RWPE1 (cell line): ENCODE results near the gene TRIP6.

Experiments used
- CTCF ChIA-PET: fragments of 350-600 bp; sonication (Branson Sonifier 250); formaldehyde crosslinking; extraction: SDS; loops from one replicate; lab custom pipeline; 2021; lab: Yijun Ruan, JAX
- POLR2A ChIA-PET: fragments of 400-600 bp; formaldehyde crosslinking; extraction: SDS; loops from one replicate; lab custom pipeline; 2020; ENCODE audit warnings: antibody characterized with exemption; ENCODE audit not compliant: low non-redundant PET; lab: Yijun Ruan, JAX
- DNase-seq: peaks from one replicate; pipeline ENCODE4 v3.0.0; 2012; ENCODE audit warnings: low spot score
- H3K27ac ChIP-seq: fragments of 450-650 bp; 2 replicates; pipeline ENCODE4 v1.5.1; 2017
- CTCF ChIP-seq: fragments of 450-650 bp; conservative IDR thresholded peaks from 2 replicates; pipeline ENCODE4 v1.5.1; 2017; ENCODE audit warnings: low read depth, mild to moderate bottlenecking

Gene TRIP6

GRCh38 chr7:100884736-100885439 lies 17.7 kb downstream of the TRIP6 start:
- no peak for TF ChIP-seq CTCF
- CTCF ChIA-PET, result no interaction called here

DNA sequence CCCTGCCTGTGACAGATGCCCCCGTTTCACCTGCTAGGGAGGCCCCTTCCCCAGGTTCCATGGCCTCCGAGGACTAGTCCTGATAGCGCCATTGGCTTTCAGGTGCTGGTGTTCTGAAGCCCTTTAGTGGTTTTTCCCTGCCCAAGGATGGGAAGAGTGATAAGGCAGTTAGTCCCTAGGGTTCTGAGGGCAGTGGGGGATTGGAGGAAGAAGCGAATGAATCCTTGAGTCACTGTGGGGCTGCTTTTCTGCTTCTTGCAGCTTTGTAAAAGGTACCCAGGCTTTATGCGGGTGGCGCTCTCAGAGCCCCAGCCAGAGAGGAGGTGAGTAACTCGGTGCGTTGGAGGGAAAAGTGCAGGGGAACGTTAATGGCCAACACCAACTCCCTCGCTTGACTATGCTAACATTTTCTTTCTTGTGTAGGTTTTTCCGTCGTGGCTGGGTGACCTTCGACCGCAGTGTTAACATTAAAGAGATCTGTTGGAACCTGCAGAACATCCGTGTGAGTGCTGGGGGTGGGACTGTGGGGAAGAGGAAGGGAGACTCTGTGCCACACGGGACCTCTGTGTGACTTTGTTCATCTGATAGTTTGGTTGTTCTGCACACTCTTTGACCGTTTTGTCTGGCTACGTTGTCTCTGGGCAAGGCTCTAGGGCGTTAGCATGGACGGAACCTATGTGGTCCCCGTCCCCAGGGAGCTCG lies 18.4 kb downstream of the TRIP6 start:
- POLR2A ChIA-PET, result interaction anchor here (1.5 kb wide), 1 partner anchor 11 kb away, joined by 4 read pairs; the partner anchor contains the start of gene SRRT
- TF ChIP-seq CTCF, result no peak
- H3K27ac ChIP-seq, result peak overlapping the region; percentile 93
- DNase-seq, result no peak
- CTCF ChIA-PET, result no interaction called here

More at GRCh38 chr7:100884736-100885439, 17.7 kb downstream of the TRIP6 start:
- peak overlapping the region; percentile 93 for H3K27ac ChIP-seq
- POLR2A ChIA-PET, result no interaction called here
- DNase-seq, result no peak

DNA sequence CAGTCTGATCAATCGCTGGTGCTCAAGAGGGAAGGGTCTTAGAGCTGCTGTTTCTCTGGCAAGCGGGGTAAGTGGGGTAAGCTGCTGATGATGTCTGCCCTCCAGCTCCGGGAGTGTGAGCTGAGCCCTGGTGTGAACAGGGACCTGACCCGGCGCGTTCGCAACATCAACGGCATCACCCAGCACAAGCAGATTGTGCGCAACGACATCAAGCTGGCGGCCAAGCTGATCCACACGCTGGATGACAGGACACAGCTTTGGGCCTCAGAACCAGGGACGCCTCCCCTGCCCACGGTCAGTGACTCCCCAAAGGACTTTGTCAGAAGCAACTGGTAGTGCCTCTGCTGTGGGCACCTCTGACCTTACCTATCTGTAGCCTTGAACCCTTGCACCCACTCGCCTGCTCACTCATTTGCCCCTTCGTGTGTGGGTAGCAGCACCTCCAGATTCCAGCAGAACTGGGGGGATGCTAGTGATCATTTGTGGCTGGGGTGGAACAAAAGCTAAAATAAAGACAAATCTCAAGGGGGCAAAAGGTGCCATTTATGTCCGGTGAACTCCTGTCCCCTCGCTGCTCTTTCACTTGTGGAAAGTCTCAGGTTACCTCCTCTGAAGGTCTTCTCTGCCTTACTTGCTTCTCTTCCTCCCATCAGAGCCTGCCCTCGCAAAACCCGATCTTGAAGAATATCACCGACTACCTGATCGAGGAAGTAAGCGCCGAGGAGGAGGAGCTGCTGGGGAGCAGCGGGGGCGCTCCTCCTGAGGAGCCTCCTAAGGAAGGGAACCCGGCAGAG lies 19.2 kb downstream of the TRIP6 start:
- H3K27ac ChIP-seq, result peak overlapping the region; percentile 93
- CTCF ChIA-PET, result interaction anchor here (0.7 kb wide), 1 partner anchor 63 kb away, joined by 3 read pairs; the partner anchor contains the start of gene MUC3A
- TF ChIP-seq CTCF, result no peak
- POLR2A ChIA-PET, result interaction anchor here (1.5 kb wide), 1 partner anchor 12 kb away, joined by 4 read pairs; the partner anchor contains the start of gene SRRT
- no peak for DNase-seq

DNA sequence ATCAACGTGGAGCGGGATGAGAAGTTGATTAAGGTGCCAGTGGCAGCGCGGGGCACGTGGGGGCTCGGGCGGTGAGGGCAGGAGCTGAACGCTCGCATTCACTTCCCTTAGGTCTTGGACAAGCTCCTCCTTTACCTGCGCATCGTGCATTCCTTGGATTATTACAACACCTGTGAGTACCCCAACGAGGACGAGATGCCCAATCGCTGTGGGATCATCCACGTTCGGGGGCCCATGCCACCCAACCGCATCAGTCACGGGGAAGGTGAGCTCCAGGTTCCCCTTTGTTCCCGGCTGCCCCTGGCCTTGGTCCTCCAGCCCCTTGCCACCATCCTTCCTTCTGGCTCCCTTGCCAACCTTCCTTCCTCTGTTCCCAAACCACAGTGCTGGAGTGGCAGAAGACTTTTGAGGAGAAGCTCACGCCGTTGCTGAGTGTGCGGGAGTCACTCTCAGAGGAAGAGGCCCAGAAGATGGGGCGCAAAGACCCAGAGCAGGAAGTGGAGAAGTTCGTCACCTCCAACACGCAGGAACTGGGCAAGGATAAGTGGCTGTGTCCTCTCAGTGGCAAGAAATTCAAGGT lies 19.8 kb downstream of the TRIP6 start:
- POLR2A ChIA-PET, result interaction anchor here (0.6 to 1.5 kb wide), 2 partner anchors 12 to 105 kb away, joined by 3 to 4 read pairs; partner anchors contain the start of gene SRRT
- peak overlapping the region; percentile 93 for H3K27ac ChIP-seq
- no peak for TF ChIP-seq CTCF
- CTCF ChIA-PET, result interaction anchor here (0.7 kb wide), 1 partner anchor 63 kb away, joined by 3 read pairs; the partner anchor contains the start of gene MUC3A
- DNase-seq, result no peak

DNA sequence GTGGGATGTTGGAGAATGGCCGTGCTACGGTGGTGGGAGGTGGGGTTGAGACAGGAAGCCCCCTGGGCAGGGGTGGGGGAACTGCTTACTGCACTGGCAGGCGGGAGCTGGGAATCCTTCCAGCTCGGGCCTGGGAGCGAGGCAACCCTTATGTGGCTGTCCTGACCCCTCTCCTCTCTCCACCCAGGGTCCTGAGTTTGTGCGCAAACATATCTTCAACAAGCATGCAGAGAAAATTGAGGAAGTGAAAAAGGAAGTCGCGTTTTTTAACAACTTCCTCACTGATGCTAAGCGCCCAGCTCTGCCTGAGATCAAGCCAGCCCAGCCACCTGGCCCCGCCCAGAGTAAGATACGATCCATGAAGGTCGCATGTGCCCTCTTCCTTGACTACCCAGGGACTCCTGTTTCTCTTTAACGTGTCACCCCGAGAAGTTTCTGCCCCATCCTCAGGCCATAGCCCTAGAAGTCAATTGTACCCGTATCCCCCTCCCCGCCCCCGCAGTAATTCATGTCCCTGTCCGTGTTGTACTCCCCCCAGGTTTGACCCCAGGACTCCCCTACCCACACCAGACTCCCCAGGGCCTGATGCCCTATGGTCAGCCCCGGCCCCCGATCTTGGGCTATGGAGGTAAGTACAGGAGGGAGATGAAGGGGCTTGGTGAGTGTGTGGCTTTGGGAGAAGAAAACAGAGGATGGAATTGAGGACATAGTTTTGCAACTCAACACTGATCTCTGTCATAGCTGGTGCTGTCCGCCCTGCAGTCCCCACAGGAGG lies 20.5 kb downstream of the TRIP6 start:
- no peak for TF ChIP-seq CTCF
- CTCF ChIA-PET, result interaction anchor here (0.6 kb wide), 1 partner anchor 219 kb away, joined by 3 read pairs; no protein-coding TSS in a partner anchor
- no peak for DNase-seq
- peak overlapping the region; percentile 93 for H3K27ac ChIP-seq
- POLR2A ChIA-PET, result interaction anchor here (0.6 kb wide), 1 partner anchor 106 kb away, joined by 3 read pairs; no protein-coding TSS in a partner anchor
